Measurements from ENCODE around the gene SEMA4A.
A peak's percentile ranks its signal among the peaks of the same experiment; 100 is the strongest.
"Not testable (repeated sequence)": the region's sequence is repeated elsewhere in the genome, so short reads cannot be mapped to it uniquely, and the experiment has no call there.

The SEMA4A gene

DNA sequence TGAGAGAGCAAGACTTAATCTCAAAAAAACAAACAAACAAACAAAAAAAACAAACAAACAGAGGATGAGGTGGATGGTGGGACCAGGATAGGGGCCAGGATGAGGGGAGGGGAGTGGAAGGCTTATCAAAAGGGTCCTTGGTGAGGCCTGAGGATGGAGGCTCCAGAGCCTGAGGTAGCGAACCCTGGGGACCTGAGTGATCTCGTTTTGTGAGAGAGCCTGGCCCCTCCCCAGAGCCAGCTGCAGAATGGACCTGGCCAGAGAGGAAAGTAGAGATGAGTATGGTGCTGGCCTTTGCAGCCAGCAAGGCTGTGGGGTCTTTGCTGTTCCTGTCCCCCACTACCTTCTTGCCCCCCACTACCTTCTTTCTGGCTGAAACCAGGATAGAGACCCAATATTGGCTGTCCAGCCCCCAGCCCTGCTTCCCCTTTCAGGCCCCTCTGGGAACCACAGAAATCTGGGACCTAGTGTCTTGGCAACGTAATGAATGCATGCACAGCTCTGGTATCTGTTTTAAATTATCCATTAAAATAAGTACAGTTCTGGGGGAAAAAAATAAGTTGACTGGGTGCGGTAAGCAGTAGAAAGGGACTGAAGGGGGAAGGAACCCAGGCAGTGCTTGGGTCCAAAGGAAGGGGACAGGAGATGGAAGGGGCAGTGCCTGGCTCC, 40.0 kb upstream of the SEMA4A start:
- TF ChIP-seq POLR2AphosphoS5 (IDR thresholded peaks at IDR 0.05; ENCODE audit: low read depth, low read length) (no peak), TAF1 (IDR thresholded peaks at IDR 0.05; ENCODE audit: borderline replicate concordance, low read depth, low read length) (no peak), POLR2A (IDR thresholded peaks at IDR 0.05; ENCODE audit: low read depth, low read length) (no peak)
- FAIRE-seq (no peak), DNase-seq (ENCODE audit: insufficient read length) (no peak)

DNA sequence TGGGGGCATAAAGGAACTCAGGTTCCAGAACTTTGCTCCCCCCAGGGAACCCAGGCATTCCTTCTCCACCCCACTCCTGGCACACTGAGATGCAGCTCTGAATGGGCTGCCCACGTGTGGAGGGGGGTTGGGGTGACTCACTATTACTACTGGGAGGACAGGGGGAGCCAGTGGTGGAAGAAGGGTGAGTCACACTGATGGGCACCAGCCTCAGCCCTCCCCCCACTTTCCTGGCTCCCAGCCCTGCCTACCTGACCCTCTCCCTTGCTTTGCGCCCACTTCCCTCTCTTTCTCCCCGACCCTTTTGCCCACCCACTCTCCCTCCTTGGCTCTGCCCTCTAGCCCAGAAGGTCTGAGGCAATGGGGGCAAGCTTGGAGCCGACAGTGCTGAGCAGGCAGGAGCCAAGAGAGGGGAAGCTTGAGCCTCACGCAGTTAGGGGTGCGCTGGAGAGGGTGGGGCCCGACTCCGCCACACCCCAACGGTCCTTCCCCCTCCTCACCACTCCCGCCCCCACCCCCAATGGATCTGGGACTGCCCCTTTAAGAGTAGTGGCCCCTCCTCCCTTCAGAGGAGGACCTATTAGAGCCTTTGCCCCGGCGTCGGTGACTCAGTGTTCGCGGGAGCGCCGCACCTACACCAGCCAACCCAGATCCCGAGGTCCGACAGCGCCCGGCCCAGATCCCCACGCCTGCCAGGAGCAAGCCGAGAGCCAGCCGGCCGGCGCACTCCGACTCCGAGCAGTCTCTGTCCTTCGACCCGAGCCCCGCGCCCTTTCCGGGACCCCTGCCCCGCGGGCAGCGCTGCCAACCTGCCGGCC, 39.1 kb upstream of the SEMA4A start, which contains the start of gene LMNA:
Gene LMNA (plus strand): TSS at position 611 of the 818 bp plus-strand sequence. CDS start 208 bp downstream, outside the sequence.
- DNase-seq (ENCODE audit: insufficient read length) = peak; percentile 74
- FAIRE-seq = peak; percentile 70
- peak; percentile 79 for TF ChIP-seq POLR2A (IDR thresholded peaks at IDR 0.05; ENCODE audit: low read depth, low read length)
- 0 out of 2 replicates have a peak, but pooled peaks have one; percentile 40 for TF ChIP-seq TAF1 (IDR thresholded peaks at IDR 0.05; ENCODE audit: borderline replicate concordance, low read depth, low read length)
- peak; percentile 75; the same call in 1 of the 2 replicates for TF ChIP-seq POLR2AphosphoS5 (IDR thresholded peaks at IDR 0.05; ENCODE audit: low read depth, low read length)

DNA sequence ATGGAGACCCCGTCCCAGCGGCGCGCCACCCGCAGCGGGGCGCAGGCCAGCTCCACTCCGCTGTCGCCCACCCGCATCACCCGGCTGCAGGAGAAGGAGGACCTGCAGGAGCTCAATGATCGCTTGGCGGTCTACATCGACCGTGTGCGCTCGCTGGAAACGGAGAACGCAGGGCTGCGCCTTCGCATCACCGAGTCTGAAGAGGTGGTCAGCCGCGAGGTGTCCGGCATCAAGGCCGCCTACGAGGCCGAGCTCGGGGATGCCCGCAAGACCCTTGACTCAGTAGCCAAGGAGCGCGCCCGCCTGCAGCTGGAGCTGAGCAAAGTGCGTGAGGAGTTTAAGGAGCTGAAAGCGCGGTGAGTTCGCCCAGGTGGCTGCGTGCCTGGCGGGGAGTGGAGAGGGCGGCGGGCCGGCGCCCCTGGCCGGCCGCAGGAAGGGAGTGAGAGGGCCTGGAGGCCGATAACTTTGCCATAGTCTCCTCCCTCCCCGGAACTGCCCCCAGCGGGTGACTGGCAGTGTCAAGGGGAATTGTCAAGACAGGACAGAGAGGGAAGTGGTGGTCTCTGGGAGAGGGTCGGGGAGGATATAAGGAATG, 38.4 kb upstream of the SEMA4A start:
- DNase-seq (ENCODE audit: insufficient read length) = no peak
- TF ChIP-seq TAF1 (IDR thresholded peaks at IDR 0.05; ENCODE audit: borderline replicate concordance, low read depth, low read length) (no peak), POLR2A (IDR thresholded peaks at IDR 0.05; ENCODE audit: low read depth, low read length) (no peak), POLR2AphosphoS5 (IDR thresholded peaks at IDR 0.05; ENCODE audit: low read depth, low read length) (no peak; the same call in 1 of the 2 replicates)
- peak; percentile 9 for FAIRE-seq

DNA sequence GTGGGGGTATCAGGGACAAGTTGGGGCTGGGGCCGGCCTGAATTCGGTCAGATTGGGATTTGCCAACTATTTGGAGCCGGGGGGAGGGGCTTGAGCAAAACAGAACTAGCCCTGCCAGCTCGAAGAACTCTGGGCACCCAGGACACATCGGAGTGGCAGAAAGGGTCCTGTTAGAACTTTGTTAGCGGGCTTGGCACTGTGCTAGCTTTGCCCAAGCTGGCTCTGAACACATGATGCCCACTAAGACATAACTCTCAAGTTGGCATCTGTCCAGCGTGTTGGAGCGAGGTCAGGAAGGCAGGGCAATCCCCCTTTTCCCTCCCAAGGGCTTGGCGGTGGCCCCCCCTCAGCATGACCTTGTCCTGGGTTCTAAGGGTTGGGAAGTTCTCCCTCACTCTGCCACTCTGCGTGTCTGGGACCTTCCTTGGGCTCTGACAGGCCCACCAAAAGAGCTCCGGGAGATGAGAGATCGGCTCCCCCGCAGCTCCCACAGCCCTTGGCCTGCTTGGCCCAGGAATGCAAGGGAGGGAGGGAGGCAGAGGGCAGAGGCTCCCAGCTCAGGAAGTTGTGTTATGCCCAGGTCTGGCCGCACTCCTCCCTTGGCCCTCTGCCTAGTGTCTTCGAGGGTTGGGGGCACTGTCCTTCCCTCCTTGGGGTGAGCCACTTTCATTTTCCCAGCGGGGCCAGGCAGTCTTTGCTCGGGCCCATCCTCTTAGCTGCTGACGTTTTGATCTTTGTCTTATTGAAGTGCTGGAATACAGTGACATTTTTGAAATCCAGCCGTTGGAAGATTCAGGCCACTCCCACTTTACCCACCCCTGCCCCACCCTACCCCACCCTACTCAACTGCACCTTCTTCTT, 37.6 kb upstream of the SEMA4A start:
- DNase-seq (ENCODE audit: insufficient read length) (no peak), FAIRE-seq (no peak)
- TF ChIP-seq POLR2AphosphoS5 (IDR thresholded peaks at IDR 0.05; ENCODE audit: low read depth, low read length) = no peak
- no peak for TF ChIP-seq POLR2A (IDR thresholded peaks at IDR 0.05; ENCODE audit: low read depth, low read length)
- TF ChIP-seq TAF1 (IDR thresholded peaks at IDR 0.05; ENCODE audit: borderline replicate concordance, low read depth, low read length) = no peak

DNA sequence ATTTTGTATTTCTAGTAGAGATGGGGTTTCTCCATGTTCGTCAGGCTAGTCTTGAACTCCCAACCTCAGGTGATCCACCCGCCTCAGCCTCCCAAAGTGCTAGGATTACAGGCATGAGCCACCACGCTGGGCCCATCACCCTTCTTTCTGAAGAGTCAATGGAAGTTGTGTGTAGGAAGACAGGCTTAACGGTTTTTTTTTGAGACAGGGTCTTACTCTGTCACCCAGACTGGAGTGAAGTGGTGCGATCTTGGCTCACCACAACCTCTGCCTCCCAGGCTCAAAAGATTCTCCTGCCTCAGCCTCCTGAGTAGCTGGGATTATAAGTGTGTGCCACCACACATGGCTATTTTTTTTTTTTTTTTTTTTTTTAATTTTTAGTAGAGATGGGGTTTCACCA, 36.7 kb upstream of the SEMA4A start:
- not testable (repeated sequence) for FAIRE-seq; DNase-seq (ENCODE audit: insufficient read length)

DNA sequence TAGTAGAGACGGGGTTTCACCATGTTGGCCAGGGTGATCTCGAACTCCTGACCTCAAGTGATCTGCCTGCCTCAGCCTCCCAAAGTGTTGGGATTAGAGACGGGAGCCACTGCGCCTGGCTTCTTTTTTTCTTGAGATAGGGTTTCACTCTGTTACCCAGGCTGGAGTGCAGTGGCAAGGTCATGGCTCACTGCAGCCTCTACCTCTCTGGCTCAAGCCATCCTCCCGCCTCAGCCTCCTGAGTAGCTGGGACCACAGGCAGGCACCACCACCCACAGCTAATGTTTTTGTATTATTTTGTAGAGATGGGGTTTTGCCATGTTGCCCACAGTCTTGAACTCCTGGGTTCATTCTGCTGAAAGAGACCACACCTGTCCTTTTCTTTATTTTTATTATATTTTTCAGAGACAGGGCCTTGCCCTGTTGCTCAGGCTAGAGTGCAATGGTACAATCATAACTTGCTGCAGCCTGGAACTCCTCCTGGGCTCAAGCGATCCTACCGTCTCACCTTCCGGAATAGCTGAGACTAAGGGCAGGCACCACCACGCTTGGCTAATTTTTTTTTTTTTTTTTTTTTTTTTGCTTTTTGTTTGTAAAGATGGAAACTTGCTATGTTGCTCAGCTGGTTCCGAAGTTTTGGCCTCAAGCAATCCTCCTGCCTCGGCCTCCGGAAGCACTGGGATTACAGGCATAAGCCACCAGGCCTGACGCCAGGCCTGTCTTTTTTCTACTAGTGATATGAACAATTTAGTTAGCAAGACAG, 35.8 kb upstream of the SEMA4A start:
- no peak for TF ChIP-seq POLR2A (IDR thresholded peaks at IDR 0.05; ENCODE audit: low read depth, low read length)
- TF ChIP-seq TAF1 (IDR thresholded peaks at IDR 0.05; ENCODE audit: borderline replicate concordance, low read depth, low read length) = no peak
- no peak for TF ChIP-seq POLR2AphosphoS5 (IDR thresholded peaks at IDR 0.05; ENCODE audit: low read depth, low read length)
- DNase-seq (ENCODE audit: insufficient read length) = no peak
- no peak for FAIRE-seq

DNA sequence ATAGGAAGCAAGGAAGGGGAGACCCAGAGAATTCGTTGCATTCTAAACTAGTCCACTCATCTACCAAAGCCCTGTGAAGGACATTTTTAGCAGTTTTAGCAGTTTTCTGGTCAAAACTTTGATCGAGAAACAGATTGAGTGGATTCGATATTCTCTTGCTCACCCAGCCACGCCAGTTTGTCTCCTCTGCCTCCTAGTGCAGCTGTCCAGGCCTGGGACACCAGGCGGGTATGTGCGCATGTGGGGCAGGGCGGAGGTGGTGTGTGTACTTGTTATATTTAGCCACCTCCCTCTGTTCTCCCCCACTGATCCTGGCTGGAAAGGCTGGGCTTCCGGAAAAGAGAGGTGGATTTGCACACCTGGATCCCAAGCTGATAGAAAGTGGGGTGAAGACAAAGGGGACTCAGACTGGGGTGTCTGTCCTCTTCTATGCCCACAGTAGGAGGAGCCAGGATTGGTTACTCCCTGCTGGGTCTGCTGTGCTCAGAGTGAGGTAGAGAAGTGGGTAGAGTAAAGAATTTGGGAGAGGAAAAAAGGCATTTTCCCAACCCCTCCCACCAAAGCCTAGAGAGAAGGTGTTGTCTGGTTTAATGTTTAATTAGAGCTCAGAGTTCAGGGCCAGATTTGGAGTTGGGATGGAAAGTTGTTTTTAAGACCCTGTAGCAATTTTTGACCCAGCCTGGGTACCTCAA, 35.1 kb upstream of the SEMA4A start:
- TF ChIP-seq POLR2A (IDR thresholded peaks at IDR 0.05; ENCODE audit: low read depth, low read length) (no peak), POLR2AphosphoS5 (IDR thresholded peaks at IDR 0.05; ENCODE audit: low read depth, low read length) (no peak), TAF1 (IDR thresholded peaks at IDR 0.05; ENCODE audit: borderline replicate concordance, low read depth, low read length) (no peak)
- DNase-seq (ENCODE audit: insufficient read length) (no peak), FAIRE-seq (no peak)

DNA sequence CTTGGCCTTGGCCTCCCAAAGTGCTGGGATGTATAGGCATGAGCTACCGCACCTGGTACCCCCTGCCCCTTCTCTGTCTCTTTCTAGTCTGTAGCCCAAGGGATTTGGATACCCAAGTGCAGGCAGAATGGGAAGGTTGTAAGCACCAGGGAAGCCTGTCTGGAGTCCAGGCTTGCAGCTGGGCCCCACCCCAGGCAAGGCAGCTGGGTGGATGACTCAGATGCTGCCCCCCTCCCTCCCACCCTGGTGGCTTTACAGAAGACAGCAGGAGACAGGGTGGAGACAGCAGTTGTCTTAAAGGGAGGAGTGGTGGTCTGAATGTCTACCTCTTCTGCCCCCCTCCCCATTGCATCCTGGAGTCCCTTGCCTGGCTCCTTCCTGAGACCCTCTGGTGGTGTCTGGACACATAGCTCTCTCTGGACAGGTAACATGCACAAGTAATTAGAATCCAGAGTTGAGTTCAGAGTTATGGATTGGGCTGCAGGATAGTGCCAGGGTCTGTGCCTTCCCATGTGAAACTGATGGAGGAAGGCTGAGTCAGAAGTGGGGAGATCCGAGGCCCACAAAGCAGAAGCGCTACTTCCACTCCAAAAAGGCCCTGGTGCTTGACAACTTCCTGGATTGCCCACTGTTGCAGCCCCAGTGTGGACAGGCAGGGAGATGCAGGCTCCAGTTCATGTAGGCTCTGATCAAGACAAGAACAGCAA, 33.7 kb upstream of the SEMA4A start:
- TF ChIP-seq POLR2A (IDR thresholded peaks at IDR 0.05; ENCODE audit: low read depth, low read length) (no peak), TAF1 (IDR thresholded peaks at IDR 0.05; ENCODE audit: borderline replicate concordance, low read depth, low read length) (no peak), POLR2AphosphoS5 (IDR thresholded peaks at IDR 0.05; ENCODE audit: low read depth, low read length) (no peak)
- FAIRE-seq (no peak), DNase-seq (ENCODE audit: insufficient read length) (no peak)

DNA sequence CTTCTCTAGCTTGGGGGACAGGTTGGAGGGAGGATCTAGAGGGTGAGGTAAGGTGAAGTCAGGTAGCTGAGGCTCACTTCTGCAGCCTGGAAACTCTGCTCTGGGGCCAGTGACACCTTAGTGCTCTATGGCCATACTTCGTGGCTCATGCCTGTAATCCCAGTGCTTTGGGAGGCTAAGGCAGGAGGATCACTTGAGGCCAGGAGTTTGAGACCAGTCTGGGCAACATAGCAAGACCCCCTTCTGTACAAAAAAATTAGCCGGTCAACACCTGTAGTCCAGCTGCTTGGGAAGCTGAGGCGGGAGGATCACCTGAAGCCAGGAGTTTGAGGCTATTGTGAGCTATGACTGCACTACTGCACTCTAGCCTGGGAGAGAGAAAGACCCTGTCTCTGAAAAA, 33.1 kb upstream of the SEMA4A start:
- DNase-seq (ENCODE audit: insufficient read length) (no peak), FAIRE-seq (no peak)
- TF ChIP-seq POLR2A (IDR thresholded peaks at IDR 0.05; ENCODE audit: low read depth, low read length) (no peak), TAF1 (IDR thresholded peaks at IDR 0.05; ENCODE audit: borderline replicate concordance, low read depth, low read length) (no peak), POLR2AphosphoS5 (IDR thresholded peaks at IDR 0.05; ENCODE audit: low read depth, low read length) (no peak)

DNA sequence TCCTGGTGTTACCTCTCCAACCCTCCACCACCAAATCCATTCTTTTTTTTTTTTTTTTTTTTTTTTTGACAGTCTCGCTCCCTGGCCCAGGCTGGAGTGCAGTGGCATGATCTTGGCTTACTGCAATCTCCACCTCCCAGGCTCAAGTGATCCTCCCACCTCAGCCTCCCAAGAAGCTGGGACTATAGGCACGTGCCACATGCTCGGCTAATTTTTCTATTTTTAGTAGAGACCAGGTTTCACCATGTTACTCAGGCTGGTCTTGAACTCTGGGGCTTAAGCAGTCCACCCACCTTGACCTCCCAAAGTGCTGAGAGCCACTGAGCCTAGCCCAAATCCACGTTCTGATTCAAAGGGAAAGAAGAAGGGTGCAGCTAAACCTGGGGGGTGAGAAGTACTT, 32.4 kb upstream of the SEMA4A start:
- FAIRE-seq; DNase-seq (ENCODE audit: insufficient read length): not testable (repeated sequence)
